SK-N-SH (cell line): ENCODE data around the gene FADS3.

ENCODE experiments used
- FOXM1 ChIP-seq: IDR thresholded peaks from 2 replicates; pipeline ENCODE4 v1.4.0; 2012; ENCODE audit warnings: low read depth, mild to moderate bottlenecking
- MEF2A ChIP-seq: IDR thresholded peaks from 2 replicates; pipeline ENCODE4 v1.4.0; 2012; ENCODE audit warnings: low read depth, borderline replicate concordance
- POLR2AphosphoS5 ChIP-seq: IDR thresholded peaks from 2 replicates; pipeline ENCODE4 v1.6.1; 2012; ENCODE audit warnings: low read depth, low read length
- SIN3A ChIP-seq: IDR thresholded peaks from 2 replicates; pipeline ENCODE4 v1.6.1; 2012; ENCODE audit warnings: low read depth, mild to moderate bottlenecking, low read length, moderate library complexity, borderline replicate concordance
- TF ChIP-seq, protein P1 (sequence below): fragments of 200-600 bp; sonication (generic); IDR thresholded peaks from 2 replicates; pipeline ENCODE4 v1.6.1; 2017; ENCODE audit warnings: antibody characterized with exemption, mild to moderate bottlenecking, moderate library complexity

DNA sequence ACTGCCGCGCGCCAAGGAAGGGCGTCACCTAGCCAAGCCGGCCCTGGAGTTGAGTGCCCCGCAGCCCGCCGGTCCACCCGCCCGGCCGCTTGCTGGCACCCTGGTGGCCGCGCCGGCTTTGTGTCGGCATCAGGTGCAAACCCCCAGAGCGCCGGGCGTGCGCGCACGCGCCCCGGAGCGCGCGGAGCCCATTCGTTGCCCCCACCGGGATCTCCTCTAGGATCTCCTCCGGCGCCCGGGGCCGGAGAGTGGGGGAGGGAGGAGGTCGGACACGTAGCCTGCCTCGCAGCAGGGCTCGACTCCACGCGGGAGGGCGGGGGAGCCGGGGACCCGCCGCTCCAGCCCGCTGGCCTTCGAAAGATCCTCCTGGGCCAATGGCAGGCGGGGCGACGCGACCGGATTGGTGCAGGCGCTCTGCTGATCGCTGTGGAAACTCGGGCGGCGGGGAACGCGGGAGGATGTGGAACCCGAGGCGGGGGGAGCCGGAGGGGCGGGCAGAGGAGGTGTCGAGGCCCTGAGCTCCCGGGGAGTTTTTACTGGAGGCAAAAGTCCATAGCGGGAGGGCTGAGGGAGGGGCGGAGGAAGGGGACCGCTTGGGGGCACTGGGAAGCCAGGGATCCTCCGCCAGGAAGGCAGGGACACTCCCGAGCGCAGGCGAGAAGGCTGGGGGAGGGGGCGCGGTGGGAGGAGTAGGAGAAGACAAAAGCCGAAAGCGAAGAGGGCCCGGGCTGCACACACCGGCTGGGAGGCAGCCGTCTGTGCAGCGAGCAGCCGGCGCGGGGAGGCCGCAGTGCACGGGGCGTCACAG is 63.6 kb downstream of the FADS3 start, which contains the start of gene FADS2:
- TF ChIP-seq SIN3A (peak; percentile 38; the same call in 1 of the 2 replicates), MEF2A (no peak), FOXM1 (0 out of 2 replicates have a peak, but pooled peaks have one; percentile 19), POLR2AphosphoS5 (peak; percentile 86)
- TF ChIP-seq, protein P1, sequence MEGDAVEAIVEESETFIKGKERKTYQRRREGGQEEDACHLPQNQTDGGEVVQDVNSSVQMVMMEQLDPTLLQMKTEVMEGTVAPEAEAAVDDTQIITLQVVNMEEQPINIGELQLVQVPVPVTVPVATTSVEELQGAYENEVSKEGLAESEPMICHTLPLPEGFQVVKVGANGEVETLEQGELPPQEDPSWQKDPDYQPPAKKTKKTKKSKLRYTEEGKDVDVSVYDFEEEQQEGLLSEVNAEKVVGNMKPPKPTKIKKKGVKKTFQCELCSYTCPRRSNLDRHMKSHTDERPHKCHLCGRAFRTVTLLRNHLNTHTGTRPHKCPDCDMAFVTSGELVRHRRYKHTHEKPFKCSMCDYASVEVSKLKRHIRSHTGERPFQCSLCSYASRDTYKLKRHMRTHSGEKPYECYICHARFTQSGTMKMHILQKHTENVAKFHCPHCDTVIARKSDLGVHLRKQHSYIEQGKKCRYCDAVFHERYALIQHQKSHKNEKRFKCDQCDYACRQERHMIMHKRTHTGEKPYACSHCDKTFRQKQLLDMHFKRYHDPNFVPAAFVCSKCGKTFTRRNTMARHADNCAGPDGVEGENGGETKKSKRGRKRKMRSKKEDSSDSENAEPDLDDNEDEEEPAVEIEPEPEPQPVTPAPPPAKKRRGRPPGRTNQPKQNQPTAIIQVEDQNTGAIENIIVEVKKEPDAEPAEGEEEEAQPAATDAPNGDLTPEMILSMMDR: no peak
